Measurements from ENCODE around the gene TMEM87A. TPM values are rescaled to one million over a fixed set of nuclear protein-coding genes. Genes with fewer than 3 reads are reported as not detected.

The TMEM87A gene
- total RNA-seq, 1 donor from 2014 or later: 53.6 TPM

GRCh38 chr15:42190370-42190769 lies 82.9 kb downstream of the TMEM87A start:
- TF ChIP-seq CTCF (IDR thresholded peaks at IDR 0.05; ENCODE audit: insufficient read depth, low read length, poor library complexity, severe bottlenecking): no peak
- Histone ChIP-seq H3K4me3 (ENCODE audit: low read depth, low read length) (no peak overlapping the region), H3K36me3 (ENCODE audit: control insufficient read depth, insufficient read depth, low read length) (peaks cover 1% of the 10 kb centered on the region), H3K27me3 (ENCODE audit: control insufficient read depth, insufficient read depth, low read length) (no peaks in the 10 kb centered on the region)
- no peak for DNase-seq (ENCODE audit: low read depth)

- TF ChIP-seq CTCF (IDR thresholded peaks at IDR 0.05; ENCODE audit: insufficient read depth, low read length, poor library complexity, severe bottlenecking): no peak
- Histone ChIP-seq H3K36me3 (ENCODE audit: control insufficient read depth, insufficient read depth, low read length) (peaks cover 3% of the 10 kb centered on the region), H3K27me3 (ENCODE audit: control insufficient read depth, insufficient read depth, low read length) (no peaks in the 10 kb centered on the region), H3K4me3 (ENCODE audit: low read depth, low read length) (no peak overlapping the region)
- no peak for DNase-seq (ENCODE audit: low read depth)
These were observed 87.4 kb downstream of the TMEM87A start for GRCh38 chr15:42185801-42186200.

GRCh38 chr15:42184736-42185135 lies 88.5 kb downstream of the TMEM87A start:
- no peak for DNase-seq (ENCODE audit: low read depth)
- Histone ChIP-seq H3K36me3 (ENCODE audit: control insufficient read depth, insufficient read depth, low read length) (peaks cover 3% of the 10 kb centered on the region), H3K27me3 (ENCODE audit: control insufficient read depth, insufficient read depth, low read length) (no peaks in the 10 kb centered on the region), H3K4me3 (ENCODE audit: low read depth, low read length) (no peak overlapping the region)
- no peak for TF ChIP-seq CTCF (IDR thresholded peaks at IDR 0.05; ENCODE audit: insufficient read depth, low read length, poor library complexity, severe bottlenecking)

- Histone ChIP-seq H3K27me3 (ENCODE audit: control insufficient read depth, insufficient read depth, low read length) (no peaks in the 10 kb centered on the region), H3K4me3 (ENCODE audit: low read depth, low read length) (no peak overlapping the region), H3K36me3 (ENCODE audit: control insufficient read depth, insufficient read depth, low read length) (peaks cover 3% of the 10 kb centered on the region)
- no peak for TF ChIP-seq CTCF (IDR thresholded peaks at IDR 0.05; ENCODE audit: insufficient read depth, low read length, poor library complexity, severe bottlenecking)
- no peak for DNase-seq (ENCODE audit: low read depth)
These were observed 88.9 kb downstream of the TMEM87A start for GRCh38 chr15:42184296-42184695.

- no peak for DNase-seq (ENCODE audit: low read depth)
- H3K36me3 ChIP-seq (ENCODE audit: control insufficient read depth, insufficient read depth, low read length): peaks cover 3% of the 10 kb centered on the region
- no peaks in the 10 kb centered on the region for H3K27me3 ChIP-seq (ENCODE audit: control insufficient read depth, insufficient read depth, low read length)
- TF ChIP-seq CTCF (IDR thresholded peaks at IDR 0.05; ENCODE audit: insufficient read depth, low read length, poor library complexity, severe bottlenecking): no peak
- no peak overlapping the region for H3K4me3 ChIP-seq (ENCODE audit: low read depth, low read length)
These were observed 90.3 kb downstream of the TMEM87A start for GRCh38 chr15:42182961-42183360.

GRCh38 chr15:42182328-42182886 lies 90.8 kb downstream of the TMEM87A start:
- H3K4me3 ChIP-seq (ENCODE audit: low read depth, low read length): no peak overlapping the region
- no peak for TF ChIP-seq CTCF (IDR thresholded peaks at IDR 0.05; ENCODE audit: insufficient read depth, low read length, poor library complexity, severe bottlenecking)
- DNase-seq (ENCODE audit: low read depth): no peak
- no peaks in the 10 kb centered on the region for H3K27me3 ChIP-seq (ENCODE audit: control insufficient read depth, insufficient read depth, low read length)
- H3K36me3 ChIP-seq (ENCODE audit: control insufficient read depth, insufficient read depth, low read length): peaks cover 2% of the 10 kb centered on the region

Measured in kidney epithelial cell (primary cell).